Islet precursor cell (in vitro differentiated cells): ENCODE data around the gene ETHE1.

Experiments used
- DNase-seq: peaks from one replicate; pipeline ENCODE4 v3.0.0-alpha.2; 2018

Gene ETHE1

DNA sequence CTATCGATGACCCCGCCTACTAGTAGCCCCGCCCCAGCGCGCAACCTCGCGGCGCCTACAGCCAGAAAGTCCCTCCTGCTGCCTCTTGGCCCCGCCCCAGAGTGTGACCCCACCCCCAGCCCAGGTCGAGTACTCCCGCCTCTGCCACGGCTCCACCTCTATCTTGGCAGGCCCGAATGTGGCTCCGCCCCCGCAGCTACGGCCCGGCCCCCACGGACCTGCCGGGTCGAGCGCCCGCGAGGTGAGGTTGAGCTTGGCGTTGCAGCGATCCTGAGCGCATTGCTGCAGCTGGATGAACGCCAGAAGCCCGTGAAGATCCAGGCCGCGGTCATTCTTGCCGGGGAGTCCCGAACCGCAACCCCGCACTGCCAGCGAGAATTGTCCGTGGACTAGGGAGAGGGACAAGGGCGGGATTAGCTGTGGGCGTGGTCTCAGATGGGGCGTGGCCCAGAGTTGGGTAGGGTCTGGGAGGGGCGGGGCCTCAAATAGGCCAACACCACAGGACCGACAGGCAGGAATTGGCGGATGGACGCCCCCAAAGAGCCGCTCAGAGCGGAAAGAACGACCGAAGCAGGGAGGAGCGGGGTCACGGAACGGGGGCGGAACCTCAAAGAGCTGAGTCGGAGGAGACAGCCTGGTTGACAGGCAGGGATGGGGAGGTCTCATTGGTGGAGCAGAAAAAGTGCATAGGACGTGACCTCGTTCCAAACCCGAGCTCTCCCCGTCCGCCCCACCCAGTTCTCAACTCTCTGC, 63.4 kb downstream of the ETHE1 start:
- DNase-seq = peak; percentile 99

DNA sequence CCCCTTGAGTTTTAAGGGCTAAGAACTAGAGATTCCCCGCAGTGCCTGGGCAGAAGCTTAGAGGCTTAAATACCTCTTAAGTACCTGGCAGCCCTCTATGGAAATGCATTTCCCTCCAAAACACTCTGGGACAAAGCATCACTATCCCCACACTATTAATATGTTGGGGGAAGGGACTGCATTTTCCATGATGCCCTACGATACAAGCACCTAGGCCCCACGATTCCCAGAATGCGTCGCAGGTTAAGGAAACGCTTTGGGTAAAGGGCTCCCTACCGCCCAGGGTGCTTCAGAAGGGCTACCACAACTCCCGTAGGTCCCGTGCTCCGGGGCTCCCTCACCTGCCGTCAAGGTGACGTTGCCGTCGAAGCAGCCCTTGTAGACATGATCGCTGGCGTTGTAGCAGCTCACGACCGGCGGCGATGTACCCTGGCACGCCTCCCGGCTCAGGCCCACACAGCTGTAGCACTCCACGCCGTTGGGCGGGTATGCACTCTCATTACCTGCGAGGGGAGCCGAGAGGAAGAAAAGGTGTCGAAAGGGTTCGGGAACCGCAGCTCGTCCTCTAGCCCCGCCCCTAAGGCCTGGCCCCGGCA, 64.1 kb downstream of the ETHE1 start:
- DNase-seq = no peak

DNA sequence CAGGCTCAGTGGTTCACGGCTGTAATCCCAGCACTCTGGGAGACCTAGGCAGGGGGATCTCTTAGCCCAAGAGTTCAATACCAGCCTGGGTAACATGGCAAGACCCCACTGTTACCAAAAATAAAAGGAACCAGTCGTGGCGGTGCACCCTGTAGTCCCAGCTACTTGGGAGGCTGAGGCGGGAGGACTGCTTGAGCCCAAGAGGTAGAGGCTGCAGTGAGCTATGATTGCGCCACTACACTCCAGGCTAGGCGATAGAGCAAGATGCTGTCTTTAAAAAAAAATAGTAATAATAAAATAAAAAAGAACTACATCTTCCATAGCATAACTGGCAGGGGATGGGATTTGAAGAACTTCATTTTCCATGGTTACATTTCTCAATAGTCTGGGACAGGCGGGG, 64.6 kb downstream of the ETHE1 start:
- DNase-seq = no peak

- no peak for DNase-seq
Measured at GRCh38 chr19:43461303-43461702, 65.7 kb downstream of the ETHE1 start.

GRCh38 chr19:43460362-43461016, 66.5 kb downstream of the ETHE1 start:
- DNase-seq = no peak

DNA sequence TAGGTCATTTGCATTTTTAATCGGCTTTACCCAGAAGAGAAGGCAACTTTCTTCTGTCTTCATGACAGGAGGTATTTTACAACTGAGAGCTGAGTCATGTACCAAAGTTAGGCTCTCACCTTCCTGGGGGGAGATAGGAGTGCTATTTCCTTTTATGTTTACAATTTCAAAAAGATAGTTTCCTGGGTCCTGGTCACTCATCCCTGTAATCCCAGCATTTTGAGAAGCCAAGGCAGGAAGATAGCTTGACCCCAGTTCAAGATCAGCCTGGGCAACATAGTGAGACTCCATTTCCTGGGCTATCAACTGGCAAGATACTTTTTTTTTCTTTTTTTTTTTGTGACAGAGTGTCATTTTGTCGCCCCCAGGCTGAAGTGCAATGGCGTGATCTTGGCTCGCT, 69.2 kb downstream of the ETHE1 start:
- no peak for DNase-seq
